MCF 10A (cell line): ENCODE results near the gene CNBP. TPM values are rescaled to one million over a fixed set of nuclear protein-coding genes. Genes with fewer than 3 reads are reported as not detected.

Source experiments
- BruUV-seq: library from RNA; stranded (reverse); fragments of 400-500 nt; replicated peaks from 2 replicates; lab custom pipeline; 2021; lab: Mats Ljungman, UMichigan
- CTCF ChIA-PET: fragments of 300-600 bp; sonication (Branson Sonifier 250); formaldehyde crosslinking; extraction: SDS; loops from one replicate; lab custom pipeline; 2021; ENCODE audit warnings: antibody characterized with exemption, inconsistent platforms; lab: Yijun Ruan, JAX
- POLR2A ChIA-PET: fragments of 300-600, 350-650 bp; sonication (Branson Sonifier 250); formaldehyde crosslinking; extraction: SDS; loops from one replicate; lab custom pipeline; 2020; ENCODE audit warnings: antibody characterized with exemption, inconsistent platforms; lab: Yijun Ruan, JAX
- DNase-seq: peaks from one replicate; pipeline ENCODE4 v3.0.0-alpha.2; 2018; ENCODE audit not compliant: unreplicated experiment
- H3K27ac Mint-ChIP-seq: one replicate; pipeline ENCODE4 v1.8.0; 2022; ENCODE audit warnings: mild to moderate bottlenecking, low read depth, mixed read lengths; ENCODE audit not compliant: unreplicated experiment
- H3K27me3 Mint-ChIP-seq: one replicate; pipeline ENCODE4 v1.8.0; 2022; ENCODE audit warnings: mixed read lengths; ENCODE audit not compliant: insufficient read depth, unreplicated experiment
- H3K36me3 Mint-ChIP-seq: one replicate; pipeline ENCODE4 v1.8.0; 2022; ENCODE audit warnings: mild to moderate bottlenecking, moderate library complexity, mixed read lengths; ENCODE audit not compliant: insufficient read depth, unreplicated experiment
- H3K4me1 Mint-ChIP-seq: one replicate; pipeline ENCODE4 v1.8.0; 2022; ENCODE audit warnings: mixed read lengths; ENCODE audit not compliant: insufficient read depth, unreplicated experiment
- H3K4me3 Mint-ChIP-seq: one replicate; pipeline ENCODE4 v1.8.0; 2022; ENCODE audit warnings: mild to moderate bottlenecking, moderate library complexity, mixed read lengths; ENCODE audit not compliant: unreplicated experiment
- H3K9me3 Mint-ChIP-seq: one replicate; pipeline ENCODE4 v1.8.0; 2022; ENCODE audit warnings: mixed read lengths; ENCODE audit not compliant: unreplicated experiment
- CTCF ChIP-seq: fragments of 200-600 bp; IDR thresholded peaks from one replicate; pipeline ENCODE4 v1.8.0; 2022; ENCODE audit warnings: antibody characterized with exemption, mild to moderate bottlenecking; ENCODE audit not compliant: unreplicated experiment
- intact Hi-C: fragments of 100-400 bp; cut with micrococcal nuclease; formaldehyde crosslinking; loops from 2 replicates; pipeline ENCODE4 v1.14.1; 2022
- total RNA-seq: library from RNA; stranded (reverse); gene quantifications from 2 replicates; pipeline ENCODE4 v1.2.3, GENCODE V29; 2022

Gene CNBP
- total RNA-seq, 1 experiment from 2014 or later, result 519 TPM

DNA sequence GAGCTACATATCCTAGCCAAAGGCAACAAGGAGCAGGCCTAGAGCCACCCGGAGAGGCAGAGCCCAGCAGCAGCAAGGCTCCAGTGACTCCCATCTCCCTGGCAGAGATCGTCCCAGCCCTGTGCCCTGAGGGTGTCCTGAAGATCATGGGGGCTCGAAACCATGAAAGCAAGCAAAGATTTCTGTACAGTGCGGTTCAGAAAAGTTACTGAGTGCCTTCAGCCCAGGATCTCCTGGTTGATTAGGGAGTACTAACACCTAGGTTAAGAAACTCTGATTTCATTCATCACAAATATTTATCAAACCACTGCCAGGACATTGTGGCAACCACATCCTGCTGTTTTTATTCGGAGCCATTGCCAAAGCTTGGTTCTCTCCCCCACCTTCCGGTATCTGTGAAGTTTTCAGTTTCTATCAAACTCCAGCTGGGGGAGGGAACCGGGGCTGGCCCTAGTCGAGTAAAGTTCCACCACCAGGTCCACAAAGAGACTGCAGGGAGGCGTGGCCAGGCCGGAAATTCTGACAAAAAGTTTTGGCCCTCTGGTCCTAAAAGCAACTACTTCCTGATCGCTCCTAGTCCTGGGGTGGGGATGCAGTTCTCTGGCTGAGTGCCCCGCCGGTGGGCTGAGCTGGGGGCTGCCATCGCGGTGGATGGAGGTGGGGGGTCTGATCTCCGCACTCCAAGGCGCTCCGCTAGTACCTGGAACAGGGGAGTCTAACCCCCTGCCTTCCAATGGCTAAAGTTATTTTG is 63.3 kb downstream of the CNBP start:
- ChIA-PET CTCF (interaction anchor here (0.6 to 7.4 kb wide), 10 partner anchors 9 to 150 kb away, joined by 3 to 67 read pairs (median 3); no protein-coding TSS in a partner anchor), POLR2A (interaction anchor here (0.6 to 4.7 kb wide), 26 partner anchors 8 to 582 kb away, joined by 3 to 33 read pairs (median 4); partner anchors contain the start of genes CNBP, COPG1, IFT122 and MBD4)
- no peaks in the 10 kb centered on the region for H3K9me3 Mint-ChIP-seq
- TF ChIP-seq CTCF, result no peak
- peaks cover 26% of the 10 kb centered on the region for H3K4me1 Mint-ChIP-seq
- TSS peak; percentile 36 for BruUV-seq
- intact Hi-C loops, result loop anchor here (2.0 to 5.0 kb wide), 2 partner anchors 68 to 127 kb away; partner anchors contain the start of gene COPG1
- peak; percentile 98 for DNase-seq
- peak overlapping the region; percentile 77 for H3K4me3 Mint-ChIP-seq
- peak overlapping the region; percentile 82 for H3K27ac Mint-ChIP-seq
- peaks cover 16% of the 10 kb centered on the region for H3K36me3 Mint-ChIP-seq
- no peaks in the 10 kb centered on the region for H3K27me3 Mint-ChIP-seq

DNA sequence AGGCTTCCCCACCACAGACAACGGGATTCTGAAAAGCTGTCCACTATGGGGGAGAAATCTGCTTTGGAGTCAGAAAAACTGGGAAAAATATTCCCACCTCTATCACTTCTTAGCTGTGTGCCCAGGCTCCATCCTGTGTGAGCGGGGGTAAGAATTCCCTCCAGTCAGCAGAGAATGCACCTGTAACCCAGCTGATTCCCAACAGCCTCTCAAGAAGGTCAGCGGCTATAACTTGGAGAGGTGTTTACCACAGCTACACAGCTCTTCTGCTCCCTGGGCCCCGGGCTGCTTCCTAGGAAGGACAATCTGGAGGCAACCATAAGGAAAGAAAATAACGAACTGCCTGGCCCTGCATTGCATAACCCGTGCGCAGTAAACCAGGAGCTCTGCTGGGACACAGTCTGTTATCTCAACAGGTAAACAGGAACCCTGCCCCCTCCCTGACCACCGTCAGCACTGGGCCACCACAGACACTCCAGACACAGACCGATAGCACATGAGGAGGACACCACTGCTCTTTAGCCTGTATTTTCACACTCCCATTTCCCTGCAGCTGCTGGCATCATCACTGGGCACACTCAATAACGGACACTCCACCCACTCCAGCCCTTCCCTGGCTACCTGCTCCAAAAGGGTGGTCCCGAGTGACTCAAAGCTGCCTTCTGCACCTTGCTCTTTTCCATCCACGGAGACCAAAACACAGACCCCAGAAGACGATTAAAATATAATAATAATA is 64.2 kb downstream of the CNBP start:
- TF ChIP-seq CTCF, result no peak
- Mint-ChIP-seq H3K4me3 (peak overlapping the region; percentile 77), H3K36me3 (peaks cover 17% of the 10 kb centered on the region), H3K9me3 (no peaks in the 10 kb centered on the region), H3K27ac (peak overlapping the region; percentile 82), H3K27me3 (no peaks in the 10 kb centered on the region), H3K4me1 (peaks cover 26% of the 10 kb centered on the region)
- ChIA-PET CTCF (interaction anchor here (0.6 to 7.4 kb wide), 10 partner anchors 9 to 280 kb away, joined by 3 to 67 read pairs (median 3); no protein-coding TSS in a partner anchor), POLR2A (interaction anchor here (0.5 to 4.7 kb wide), 21 partner anchors 9 to 439 kb away, joined by 3 to 33 read pairs (median 4); partner anchors contain the start of genes CNBP and COPG1)
- peak; percentile 42 for DNase-seq
- intact Hi-C loops, result loop anchor here (2.0 to 5.0 kb wide), 2 partner anchors 67 to 128 kb away; partner anchors contain the start of gene COPG1
- no TSS peak for BruUV-seq

GRCh38 chr3:129118745-129119144 is 65.0 kb downstream of the CNBP start:
- POLR2A ChIA-PET, result interaction anchor here (0.8 to 4.7 kb wide), 4 partner anchors 26 to 66 kb away, joined by 3 to 33 read pairs (median 16); no protein-coding TSS in a partner anchor
- Mint-ChIP-seq H3K4me1 (peaks cover 26% of the 10 kb centered on the region), H3K27ac (no peak overlapping the region), H3K27me3 (no peaks in the 10 kb centered on the region), H3K36me3 (peaks cover 17% of the 10 kb centered on the region), H3K9me3 (no peaks in the 10 kb centered on the region), H3K4me3 (peak overlapping the region; percentile 77)
- intact Hi-C loops, result no loop called here
- CTCF ChIA-PET, result interaction anchor here (0.6 to 7.4 kb wide), 6 partner anchors 10 to 281 kb away, joined by 3 to 67 read pairs (median 4); no protein-coding TSS in a partner anchor
- BruUV-seq, result no TSS peak
- TF ChIP-seq CTCF, result no peak
- no peak for DNase-seq

Other genes with a start within 250 kb of the CNBP start
- gene CFAP92, start 189.8 kb downstream of the CNBP start, total RNA-seq, result 0.10 and 0.16 TPM in 2 replicates
- not detected in 2 replicates for gene EFCC1, start 182.6 kb downstream of the CNBP start, total RNA-seq
- not detected in 2 replicates for gene GP9, start 123.1 kb downstream of the CNBP start, total RNA-seq
- gene RAB43, start 62.1 kb downstream of the CNBP start, total RNA-seq, result 18.5 and 18.9 TPM in 2 replicates
- gene ISY1, start 22.8 kb downstream of the CNBP start, total RNA-seq, result 52.5 and 57.8 TPM in 2 replicates
- 225 and 298 TPM in 2 replicates for gene COPG1, start 65.7 kb upstream of the CNBP start, total RNA-seq
- 29.4 and 42.8 TPM in 2 replicates for gene HMCES, start 95.0 kb upstream of the CNBP start, total RNA-seq
- gene EFCAB12, start 244.7 kb upstream of the CNBP start, total RNA-seq, result 0.22 TPM in 1 of 2 replicates, not detected in the other